Measurements from ENCODE around the gene COL20A1. TPM values are rescaled to one million over a fixed set of nuclear protein-coding genes. Genes with fewer than 3 reads are reported as not detected.

The COL20A1 gene
- total and polyA plus RNA-seq, 3 experiments from 2014 or later, result 0.04 TPM; not detected in 2

DNA sequence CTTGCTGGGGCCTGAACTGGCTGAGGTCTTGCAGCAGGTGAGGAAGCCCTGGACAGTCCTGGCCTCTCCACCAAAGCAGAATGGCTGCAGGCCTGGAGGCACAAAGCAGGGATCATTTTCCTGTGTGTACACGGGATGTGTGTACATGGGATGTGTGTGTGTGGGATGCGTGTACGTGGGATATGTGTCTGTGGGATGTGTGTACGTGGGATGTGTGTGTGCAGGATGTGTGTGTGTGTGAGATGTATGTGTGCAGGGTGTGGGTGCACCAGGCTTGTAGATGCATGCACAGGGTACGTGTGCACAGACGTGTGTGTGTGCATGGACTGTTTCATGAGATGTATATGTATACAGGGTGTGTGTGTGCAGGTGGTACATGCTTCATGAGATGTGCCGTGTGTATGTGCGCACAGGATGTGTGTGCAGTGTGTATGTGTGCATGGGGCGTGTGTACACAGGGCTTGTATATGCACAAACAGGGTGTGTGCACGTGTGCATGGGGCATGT, 76.1 kb downstream of the COL20A1 start:
- no peak for DNase-seq
- H3K4me1 ChIP-seq (ENCODE audit: insufficient read depth, low read length), result no peaks in the 10 kb centered on the region
- H3K27ac ChIP-seq (ENCODE audit: low read depth, low read length), result no peak overlapping the region
- Mint-ChIP-seq H3K9me3 (no peaks in the 10 kb centered on the region), H3K4me3 (no peak overlapping the region), H3K27me3 (peaks cover 9 to 27% of the 10 kb centered on the region in 2 donors), H3K4me1 (no peaks in the 10 kb centered on the region), H3K36me3 (no peaks in the 10 kb centered on the region), H3K27ac (no peak overlapping the region)
- CTCF ChIA-PET, result interaction anchor here (1.6 kb wide), 1 partner anchor 13 kb away, joined by 3 read pairs; no protein-coding TSS in a partner anchor
- no peaks in the 10 kb centered on the region for H3K36me3 ChIP-seq (ENCODE audit: insufficient read depth, low read length)
- H3K27me3 ChIP-seq (ENCODE audit: insufficient read depth, low read length, poor library complexity, severe bottlenecking), result no peaks in the 10 kb centered on the region
- no peak overlapping the region for H3K4me3 ChIP-seq (ENCODE audit: low read length)
- H3K9me3 ChIP-seq (ENCODE audit: low read length), result no peaks in the 10 kb centered on the region
- POLR2A ChIA-PET, result no interaction called here

DNA sequence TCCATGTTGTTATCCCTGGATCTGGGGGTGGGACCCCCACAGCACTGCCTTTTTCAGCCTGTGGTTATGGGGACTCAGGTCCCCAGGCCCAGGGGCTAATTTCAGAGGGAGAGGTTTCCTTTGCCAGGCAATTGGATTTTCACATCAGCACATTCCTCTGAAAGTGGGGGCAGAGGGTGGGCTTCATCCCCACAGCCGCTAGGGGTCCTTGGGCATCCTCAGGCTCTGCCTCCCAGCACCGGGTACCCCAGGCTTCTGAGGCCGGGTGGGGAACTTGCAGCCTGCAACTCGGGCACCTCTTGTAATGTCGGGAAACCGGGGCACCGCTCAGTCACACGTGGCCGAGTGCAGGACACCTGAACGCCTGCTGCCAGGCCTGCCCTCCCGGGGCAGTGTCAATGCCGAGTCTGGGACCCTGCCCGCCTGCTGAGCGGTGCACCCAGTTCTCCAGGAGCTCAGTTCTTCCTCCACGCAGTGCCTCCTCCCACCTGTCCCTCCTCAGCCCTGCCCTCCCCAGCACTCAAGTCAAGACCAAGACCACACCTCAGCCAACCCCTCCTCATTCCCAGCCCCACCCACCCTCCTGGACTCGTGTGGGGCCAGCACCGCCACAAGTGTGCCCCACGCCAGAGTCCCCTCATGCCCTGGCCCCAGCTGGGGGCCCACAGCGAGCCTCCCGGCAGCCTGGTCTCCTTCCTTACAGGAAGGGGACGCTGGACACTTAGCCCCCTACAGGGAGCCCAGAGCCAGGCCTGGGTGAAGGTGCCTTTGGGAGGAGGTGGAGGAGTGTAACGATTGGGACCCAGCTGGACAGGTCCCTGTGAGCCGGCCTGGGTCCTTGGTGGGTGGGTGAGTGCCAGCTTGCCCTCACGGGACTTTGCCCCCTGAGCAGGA, 77.0 kb downstream of the COL20A1 start:
- Histone ChIP-seq H3K4me1 (ENCODE audit: insufficient read depth, low read length) (no peaks in the 10 kb centered on the region), H3K27me3 (ENCODE audit: insufficient read depth, low read length, poor library complexity, severe bottlenecking) (no peaks in the 10 kb centered on the region), H3K9me3 (ENCODE audit: low read length) (no peaks in the 10 kb centered on the region), H3K27ac (ENCODE audit: low read depth, low read length) (no peak overlapping the region), H3K4me3 (ENCODE audit: low read length) (no peak overlapping the region), H3K36me3 (ENCODE audit: insufficient read depth, low read length) (no peaks in the 10 kb centered on the region)
- H3K4me1 Mint-ChIP-seq, result no peaks in the 10 kb centered on the region
- H3K4me3 Mint-ChIP-seq, result no peak overlapping the region
- no peak overlapping the region for H3K27ac Mint-ChIP-seq
- H3K36me3 Mint-ChIP-seq, result no peaks in the 10 kb centered on the region
- ChIA-PET CTCF (interaction anchor here (0.9 kb wide), 1 partner anchor 12 kb away, joined by 3 read pairs; no protein-coding TSS in a partner anchor), POLR2A (no interaction called here)
- no peaks in the 10 kb centered on the region for H3K9me3 Mint-ChIP-seq
- peaks cover 9 to 27% of the 10 kb centered on the region in 2 donors for H3K27me3 Mint-ChIP-seq
- no peak for DNase-seq

DNA sequence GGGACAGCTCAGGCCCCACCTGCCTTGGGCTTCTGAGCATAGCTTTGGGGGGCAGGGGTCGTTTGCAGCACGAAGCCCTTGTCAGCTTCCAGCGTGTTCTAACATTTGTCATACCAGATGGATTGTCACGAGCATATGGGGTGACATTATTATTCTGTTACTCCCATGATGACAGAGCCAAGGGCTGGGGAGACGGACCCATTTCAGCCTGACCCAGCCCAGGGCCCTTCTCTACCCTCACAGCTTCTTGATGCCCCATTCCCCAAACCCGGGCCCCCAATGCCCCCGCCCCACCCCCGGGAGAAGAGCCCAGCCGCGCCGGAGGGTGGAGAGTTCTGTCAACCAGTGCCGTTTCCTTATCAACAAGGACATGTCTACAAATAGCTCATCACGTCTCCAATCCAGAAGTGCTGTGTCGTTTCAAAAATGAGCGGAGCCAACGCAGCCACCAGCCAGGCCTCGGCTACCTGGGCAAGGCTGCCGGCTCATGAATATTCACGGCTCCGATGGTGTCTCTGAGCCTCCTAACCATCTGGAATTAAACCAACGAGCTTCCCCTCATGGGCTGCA, 77.7 kb downstream of the COL20A1 start:
- no peaks in the 10 kb centered on the region for H3K9me3 Mint-ChIP-seq
- ChIA-PET CTCF (interaction anchor here (0.9 kb wide), 1 partner anchor 11 kb away, joined by 3 read pairs; no protein-coding TSS in a partner anchor), POLR2A (no interaction called here)
- Histone ChIP-seq H3K36me3 (ENCODE audit: insufficient read depth, low read length) (no peaks in the 10 kb centered on the region), H3K27ac (ENCODE audit: low read depth, low read length) (no peak overlapping the region), H3K27me3 (ENCODE audit: insufficient read depth, low read length, poor library complexity, severe bottlenecking) (no peaks in the 10 kb centered on the region), H3K9me3 (ENCODE audit: low read length) (no peaks in the 10 kb centered on the region), H3K4me1 (ENCODE audit: insufficient read depth, low read length) (no peaks in the 10 kb centered on the region), H3K4me3 (ENCODE audit: low read length) (no peak overlapping the region)
- no peak overlapping the region for H3K4me3 Mint-ChIP-seq
- no peak for DNase-seq
- no peaks in the 10 kb centered on the region for H3K36me3 Mint-ChIP-seq
- peaks cover 11 to 27% of the 10 kb centered on the region in 2 donors for H3K27me3 Mint-ChIP-seq
- H3K4me1 Mint-ChIP-seq, result no peaks in the 10 kb centered on the region
- no peak overlapping the region for H3K27ac Mint-ChIP-seq

DNA sequence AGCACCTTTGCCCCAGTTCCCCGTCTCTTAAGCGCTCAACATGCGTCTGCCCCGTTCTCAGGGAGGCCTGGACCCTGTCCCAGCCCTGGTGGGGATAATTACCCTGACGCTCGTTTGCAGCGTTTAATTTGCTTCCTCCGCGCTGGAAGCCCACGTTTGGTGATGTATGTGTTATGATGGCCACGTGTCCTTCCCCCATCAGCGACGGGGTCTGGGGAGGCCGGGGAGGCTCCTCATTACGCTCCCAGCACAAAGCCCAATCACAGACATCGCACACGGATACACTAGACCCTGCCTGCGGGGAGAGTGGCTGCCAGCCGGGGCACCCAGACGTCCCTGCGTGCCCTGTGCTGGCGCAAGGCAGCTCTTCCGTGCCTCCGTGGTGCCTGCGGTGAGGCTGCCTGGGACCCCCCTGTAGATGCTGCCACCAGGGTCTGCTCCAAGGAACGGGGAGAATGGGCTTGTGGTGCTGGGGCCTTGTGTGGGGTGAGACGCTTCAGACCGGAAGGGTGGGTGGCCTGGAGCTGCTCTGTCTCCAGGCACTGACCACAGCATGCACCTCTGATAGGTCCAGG, 78.4 kb downstream of the COL20A1 start:
- POLR2A ChIA-PET, result no interaction called here
- Histone ChIP-seq H3K4me3 (ENCODE audit: low read length) (no peak overlapping the region), H3K9me3 (ENCODE audit: low read length) (no peaks in the 10 kb centered on the region), H3K27ac (ENCODE audit: low read depth, low read length) (no peak overlapping the region), H3K36me3 (ENCODE audit: insufficient read depth, low read length) (no peaks in the 10 kb centered on the region), H3K4me1 (ENCODE audit: insufficient read depth, low read length) (no peaks in the 10 kb centered on the region), H3K27me3 (ENCODE audit: insufficient read depth, low read length, poor library complexity, severe bottlenecking) (no peaks in the 10 kb centered on the region)
- H3K36me3 Mint-ChIP-seq, result no peaks in the 10 kb centered on the region
- H3K9me3 Mint-ChIP-seq, result no peaks in the 10 kb centered on the region
- H3K4me1 Mint-ChIP-seq, result no peaks in the 10 kb centered on the region
- no peak for DNase-seq
- peaks cover 8 to 32% of the 10 kb centered on the region in 2 donors for H3K27me3 Mint-ChIP-seq
- CTCF ChIA-PET, result no interaction called here
- peak overlapping the region in 1 of 8 donors; percentile 29 for H3K27ac Mint-ChIP-seq
- H3K4me3 Mint-ChIP-seq, result no peak overlapping the region

DNA sequence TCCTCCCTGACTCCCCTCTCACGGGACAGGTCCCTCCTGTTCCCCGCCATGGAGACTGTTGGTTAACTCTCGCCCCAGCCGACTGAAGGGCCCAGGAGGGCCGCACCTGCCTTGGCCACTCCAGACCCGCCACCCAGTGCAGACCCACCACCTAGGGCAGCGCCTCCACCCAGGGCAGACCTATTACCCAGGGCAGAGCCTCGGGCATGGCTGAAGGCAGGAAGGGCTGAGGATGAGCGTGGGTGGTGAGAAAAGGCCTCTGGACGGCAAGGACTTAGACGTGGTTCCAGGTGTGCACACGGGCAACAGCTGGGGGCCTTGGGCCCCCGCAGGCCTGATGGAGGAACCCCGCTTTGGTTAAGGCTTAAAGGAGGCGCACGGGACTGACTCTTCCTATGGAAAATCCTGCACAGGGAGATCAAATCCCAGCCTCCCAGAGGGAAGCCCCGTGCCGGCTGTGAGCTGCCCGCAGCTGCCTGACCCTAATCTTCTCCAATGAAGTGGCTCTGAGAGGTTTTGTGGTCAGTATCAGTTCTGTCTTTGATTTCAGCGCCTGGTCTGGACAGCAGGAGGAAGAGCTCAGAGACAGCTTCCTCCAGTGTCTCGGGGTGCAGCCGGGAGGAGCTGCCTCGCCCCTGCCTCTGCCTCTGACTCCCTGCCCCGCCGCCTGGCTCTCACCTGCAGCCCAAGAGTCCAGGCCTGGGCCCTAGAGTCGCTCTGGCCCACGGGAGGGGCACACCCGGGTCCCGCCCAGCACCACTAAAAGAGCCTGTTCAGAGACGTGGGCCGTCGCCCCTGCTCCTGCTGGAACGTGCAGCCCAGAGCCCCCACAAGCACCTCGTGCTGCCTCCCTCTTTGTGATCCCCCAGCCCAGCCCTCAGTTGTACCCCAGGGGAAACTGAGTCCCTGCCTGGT, 80.2 kb downstream of the COL20A1 start:
- no peak overlapping the region for H3K27ac Mint-ChIP-seq
- H3K27me3 Mint-ChIP-seq, result peaks cover 14 to 34% of the 10 kb centered on the region in 2 donors
- H3K9me3 Mint-ChIP-seq, result no peaks in the 10 kb centered on the region
- no peaks in the 10 kb centered on the region for H3K36me3 Mint-ChIP-seq
- H3K4me3 Mint-ChIP-seq, result no peak overlapping the region
- DNase-seq, result no peak
- Histone ChIP-seq H3K36me3 (ENCODE audit: insufficient read depth, low read length) (no peaks in the 10 kb centered on the region), H3K4me3 (ENCODE audit: low read length) (no peak overlapping the region), H3K4me1 (ENCODE audit: insufficient read depth, low read length) (no peaks in the 10 kb centered on the region), H3K9me3 (ENCODE audit: low read length) (no peaks in the 10 kb centered on the region), H3K27me3 (ENCODE audit: insufficient read depth, low read length, poor library complexity, severe bottlenecking) (peaks cover 8% of the 10 kb centered on the region), H3K27ac (ENCODE audit: low read depth, low read length) (no peak overlapping the region)
- H3K4me1 Mint-ChIP-seq, result no peaks in the 10 kb centered on the region
- ChIA-PET POLR2A (no interaction called here), CTCF (no interaction called here)

DNA sequence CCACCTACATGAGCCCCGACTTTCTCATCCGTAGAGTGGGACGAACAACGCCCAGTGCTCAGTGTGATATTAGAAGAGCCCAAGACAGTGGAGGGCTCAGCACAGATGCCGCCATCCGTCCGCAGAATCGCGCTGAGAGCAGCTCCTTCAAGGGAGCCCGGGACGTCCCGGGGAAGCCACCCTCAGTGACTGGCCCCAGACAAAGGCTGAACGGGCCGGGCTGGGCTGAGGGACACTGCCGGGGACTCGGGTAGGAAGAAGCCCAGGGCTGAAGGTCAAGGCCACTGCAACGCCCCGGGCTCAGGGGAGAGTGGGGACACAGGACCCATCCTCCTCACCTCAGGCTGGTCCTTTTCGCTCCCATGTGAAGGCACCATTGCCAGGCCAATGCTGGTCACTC, 81.0 kb downstream of the COL20A1 start:
- no peak for DNase-seq
- POLR2A ChIA-PET, result no interaction called here

DNA sequence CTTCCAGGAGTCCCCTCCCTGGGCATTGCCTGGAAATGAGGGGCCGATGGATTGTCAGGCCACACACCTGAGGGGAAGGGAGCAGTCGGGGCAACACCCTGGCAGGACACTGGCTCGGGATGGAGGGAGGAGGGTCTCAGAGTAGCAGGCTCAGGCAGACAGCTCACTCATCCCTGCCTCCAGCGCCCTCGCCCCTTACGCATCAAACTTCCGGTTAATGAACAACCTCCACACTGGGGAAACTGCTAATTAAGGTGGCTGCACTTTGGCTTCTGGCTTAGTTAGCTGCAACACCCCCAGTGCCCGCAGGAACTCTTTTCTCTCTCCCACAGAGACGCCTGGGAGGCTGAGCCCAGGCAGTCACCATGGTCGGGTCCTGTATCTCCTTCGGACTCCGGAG, 81.5 kb downstream of the COL20A1 start:
- H3K27ac ChIP-seq (ENCODE audit: low read depth, low read length), result no peak overlapping the region
- ChIA-PET CTCF (no interaction called here), POLR2A (no interaction called here)
- peaks cover 18 to 40% of the 10 kb centered on the region in 2 donors for H3K27me3 Mint-ChIP-seq
- H3K4me3 Mint-ChIP-seq, result no peak overlapping the region
- H3K9me3 ChIP-seq (ENCODE audit: low read length), result no peaks in the 10 kb centered on the region
- H3K4me1 Mint-ChIP-seq, result no peaks in the 10 kb centered on the region
- no peaks in the 10 kb centered on the region for H3K4me1 ChIP-seq (ENCODE audit: insufficient read depth, low read length)
- no peak overlapping the region for H3K4me3 ChIP-seq (ENCODE audit: low read length)
- H3K27me3 ChIP-seq (ENCODE audit: insufficient read depth, low read length, poor library complexity, severe bottlenecking), result peaks cover 8% of the 10 kb centered on the region
- no peaks in the 10 kb centered on the region for H3K36me3 ChIP-seq (ENCODE audit: insufficient read depth, low read length)
- DNase-seq, result no peak
- H3K9me3 Mint-ChIP-seq, result no peaks in the 10 kb centered on the region
- H3K36me3 Mint-ChIP-seq, result no peaks in the 10 kb centered on the region
- no peak overlapping the region for H3K27ac Mint-ChIP-seq

More for the DNA sequence above, 81.0 kb downstream of the COL20A1 start:
- H3K4me1 Mint-ChIP-seq, result no peaks in the 10 kb centered on the region
- Histone ChIP-seq H3K36me3 (ENCODE audit: insufficient read depth, low read length) (no peaks in the 10 kb centered on the region), H3K4me1 (ENCODE audit: insufficient read depth, low read length) (no peaks in the 10 kb centered on the region), H3K4me3 (ENCODE audit: low read length) (no peak overlapping the region), H3K27ac (ENCODE audit: low read depth, low read length) (no peak overlapping the region), H3K9me3 (ENCODE audit: low read length) (no peaks in the 10 kb centered on the region), H3K27me3 (ENCODE audit: insufficient read depth, low read length, poor library complexity, severe bottlenecking) (peaks cover 8% of the 10 kb centered on the region)
- H3K4me3 Mint-ChIP-seq, result no peak overlapping the region
- H3K27me3 Mint-ChIP-seq, result peaks cover 18 to 39% of the 10 kb centered on the region in 2 donors
- H3K9me3 Mint-ChIP-seq, result no peaks in the 10 kb centered on the region
- H3K36me3 Mint-ChIP-seq, result no peaks in the 10 kb centered on the region
- H3K27ac Mint-ChIP-seq, result no peak overlapping the region
- CTCF ChIA-PET, result no interaction called here

All from CD8-positive, alpha-beta memory T cell (primary cell).